Measurements from ENCODE around the gene BLM. TPM values are rescaled to one million over a fixed set of nuclear protein-coding genes. Genes with fewer than 3 reads are reported as not detected.

The BLM gene
- total and polyA plus RNA-seq, 8 donors, result 3.7 to 13.1 (median 8.7) TPM

- TF ChIP-seq CTCF (IDR thresholded peaks at IDR 0.05), result no peak
- H3K4me1 ChIP-seq, result peaks cover 2 to 62% of the 10 kb centered on the region in 2 donors
- intact Hi-C loops (cut with DNase I), result no loop called here
- peak in 2 of 4 donors; percentile 63 to 71 for DNase-seq
- no peaks in the 10 kb centered on the region for H3K9me3 ChIP-seq
- no peaks in the 10 kb centered on the region for H3K36me3 ChIP-seq
- H3K27me3 ChIP-seq, result no peaks in the 10 kb centered on the region
- peak; percentile 65 for ATAC-seq
- no peak overlapping the region for H3K4me3 ChIP-seq
- peak overlapping the region in 1 of 2 donors; percentile 81 for H3K27ac ChIP-seq
Observed at GRCh38 chr15:90862964-90863778, 146.0 kb downstream of the BLM start.

GRCh38 chr15:90863987-90864386 is 146.8 kb downstream of the BLM start:
- peaks cover 8 to 71% of the 10 kb centered on the region in 2 donors for H3K4me1 ChIP-seq
- no peaks in the 10 kb centered on the region for H3K36me3 ChIP-seq
- no peak for DNase-seq
- H3K9me3 ChIP-seq, result no peaks in the 10 kb centered on the region
- ATAC-seq, result no peak
- no peaks in the 10 kb centered on the region for H3K27me3 ChIP-seq
- no peak for TF ChIP-seq CTCF (IDR thresholded peaks at IDR 0.05)
- intact Hi-C loops (cut with DNase I), result no loop called here
- H3K27ac ChIP-seq, result peak overlapping the region in 1 of 2 donors; percentile 81
- H3K4me3 ChIP-seq, result no peak overlapping the region

- no peaks in the 10 kb centered on the region for H3K36me3 ChIP-seq
- no peaks in the 10 kb centered on the region for H3K27me3 ChIP-seq
- H3K9me3 ChIP-seq, result no peaks in the 10 kb centered on the region
- ATAC-seq, result no peak
- peaks cover 13 to 71% of the 10 kb centered on the region in 2 donors for H3K4me1 ChIP-seq
- H3K4me3 ChIP-seq, result no peak overlapping the region
- intact Hi-C loops (cut with DNase I), result no loop called here
- no peak overlapping the region for H3K27ac ChIP-seq
- no peak for DNase-seq
- no peak for TF ChIP-seq CTCF (IDR thresholded peaks at IDR 0.05)
Observed at GRCh38 chr15:90864507-90864906, 147.4 kb downstream of the BLM start.

GRCh38 chr15:90865702-90866101 is 148.6 kb downstream of the BLM start:
- Histone ChIP-seq H3K9me3 (no peaks in the 10 kb centered on the region), H3K36me3 (no peaks in the 10 kb centered on the region), H3K27me3 (no peaks in the 10 kb centered on the region), H3K4me1 (peaks cover 25 to 71% of the 10 kb centered on the region in 2 donors), H3K27ac (no peak overlapping the region), H3K4me3 (no peak overlapping the region)
- intact Hi-C loops (cut with DNase I), result no loop called here
- TF ChIP-seq CTCF (IDR thresholded peaks at IDR 0.05), result no peak
- ATAC-seq, result no peak
- DNase-seq, result no peak

Other genes starting within 250 kb of the BLM start
- gene CRTC3, start 187.4 kb upstream of the BLM start, total RNA-seq, result 10 to 100 TPM; 33.0 to 36.4 TPM
- gene CRTC3, start 187.4 kb upstream of the BLM start, polyA plus RNA-seq (ENCODE audit: insufficient read length in 6 of 6), result 10 to 100 TPM; 36.2 to 45.2 (median 39.8) TPM
- gene FURIN, start 151.2 kb downstream of the BLM start, total RNA-seq, result 100 to 1,000 TPM; 114 TPM
- 10 to 100 TPM; 43.6 to 77.0 (median 60.9) TPM for gene FURIN, start 151.2 kb downstream of the BLM start, polyA plus RNA-seq (ENCODE audit: insufficient read length in 6 of 6)
- gene FES, start 167.2 kb downstream of the BLM start, total RNA-seq, result 10 to 100 TPM; 37.6 to 65.2 TPM
- 10 to 100 TPM; 20.8 to 31.3 (median 25.3) TPM for gene FES, start 167.2 kb downstream of the BLM start, polyA plus RNA-seq (ENCODE audit: insufficient read length in 6 of 6)
- gene MAN2A2, start 186.0 kb downstream of the BLM start, total RNA-seq, result 10 to 100 TPM; 78.6 to 86.3 TPM
- 10 to 100 TPM; 46.1 to 66.4 (median 58.8) TPM for gene MAN2A2, start 186.0 kb downstream of the BLM start, polyA plus RNA-seq (ENCODE audit: insufficient read length in 6 of 6)
- 10 to 100 TPM; 12.4 to 13.5 TPM for gene HDDC3, start 215.2 kb downstream of the BLM start, total RNA-seq
- 10 to 100 TPM; 10.3 to 15.9 (median 14.0) TPM for gene HDDC3, start 215.2 kb downstream of the BLM start, polyA plus RNA-seq (ENCODE audit: insufficient read length in 6 of 6)
- 10 to 100 TPM; 62.3 to 74.4 TPM for gene UNC45A, start 217.9 kb downstream of the BLM start, total RNA-seq
- gene UNC45A, start 217.9 kb downstream of the BLM start, polyA plus RNA-seq (ENCODE audit: insufficient read length in 6 of 6), result 10 to 100 TPM; 64.0 to 80.4 (median 70.7) TPM
- 10 to 100 TPM in 1 of 2 donors, 1 to 10 TPM in 1; 9.8 to 12.5 TPM for gene RCCD1, start 237.5 kb downstream of the BLM start, total RNA-seq
- 10 to 100 TPM; 16.1 to 21.2 (median 20.0) TPM for gene RCCD1, start 237.5 kb downstream of the BLM start, polyA plus RNA-seq (ENCODE audit: insufficient read length in 6 of 6)